ENCODE measurements around the gene ATP8A2.
"Not testable (repeated sequence)": the region's sequence is repeated elsewhere in the genome, so short reads cannot be mapped to it uniquely, and the experiment has no call there.

GRCh38 chr13:26069642-26070041 lies 697.9 kb downstream of the ATP8A2 start:
- not testable (repeated sequence) for TF ChIP-seq CTCF (conservative IDR thresholded peaks at IDR 0.05; ENCODE audit: low read depth, low read length); POLR2A (IDR thresholded peaks at IDR 0.05; ENCODE audit: low read depth, low read length); SMC3 (IDR thresholded peaks at IDR 0.05; ENCODE audit: low read depth, low read length); NFE2L2 (IDR thresholded peaks at IDR 0.05; ENCODE audit: low read depth, low read length); RFX5 (IDR thresholded peaks at IDR 0.05; ENCODE audit: low read depth, low read length); MXI1 (IDR thresholded peaks at IDR 0.05; ENCODE audit: borderline replicate concordance, low read depth, low read length); FOS (IDR thresholded peaks at IDR 0.05; ENCODE audit: low read depth, low read length); USF2 (IDR thresholded peaks at IDR 0.05; ENCODE audit: low read depth, low read length); RAD21 (IDR thresholded peaks at IDR 0.05; ENCODE audit: low read length); MAZ (IDR thresholded peaks at IDR 0.05; ENCODE audit: borderline replicate concordance, low read depth, low read length)
